ENCODE results near the gene PRTN3. TPM values are rescaled to one million over a fixed set of nuclear protein-coding genes. Genes with fewer than 3 reads are reported as not detected.
A peak's percentile ranks its signal among the peaks of the same experiment; 100 is the strongest.

PRTN3 gene
- total and polyA plus RNA-seq, 2 experiments from 2014 or later = 0.44 to 0.60 TPM

- Histone ChIP-seq H3K27me3 (no peaks in the 10 kb centered on the region), H3K4me1 (ENCODE audit: low read depth) (peaks cover 37% of the 10 kb centered on the region), H3K36me3 (no peaks in the 10 kb centered on the region), H3K9me3 (ENCODE audit: low read depth) (no peaks in the 10 kb centered on the region), H3K4me3 (peak overlapping the region; percentile 97), H3K27ac (peak overlapping the region; percentile 99)
- DNase-seq (ENCODE audit: low read depth in 1 of 2, low spot score in 1 of 2) = peak in 1 of 2 donors; percentile 20
- no peak for TF ChIP-seq CTCF (IDR thresholded peaks at IDR 0.05; ENCODE audit: low read depth, low read length)
These were observed 42.3 kb upstream of the PRTN3 start for GRCh38 chr19:798415-799075.

GRCh38 chr19:799076-799881 lies 41.5 kb upstream of the PRTN3 start:
- Histone ChIP-seq H3K9me3 (ENCODE audit: low read depth) (no peaks in the 10 kb centered on the region), H3K27ac (peak overlapping the region; percentile 99), H3K36me3 (peaks cover 3% of the 10 kb centered on the region), H3K4me1 (ENCODE audit: low read depth) (peaks cover 37% of the 10 kb centered on the region), H3K4me3 (peak overlapping the region; percentile 97), H3K27me3 (no peaks in the 10 kb centered on the region)
- peak; percentile 59 to 71 for DNase-seq (ENCODE audit: low read depth in 1 of 2, low spot score in 1 of 2)
- peak; percentile 36 for TF ChIP-seq CTCF (IDR thresholded peaks at IDR 0.05; ENCODE audit: low read depth, low read length)

GRCh38 chr19:800360-801029 lies 40.3 kb upstream of the PRTN3 start:
- TF ChIP-seq CTCF (IDR thresholded peaks at IDR 0.05; ENCODE audit: low read depth, low read length) = no peak

GRCh38 chr19:801030-801860 lies 39.6 kb upstream of the PRTN3 start:
- no peak for TF ChIP-seq CTCF (IDR thresholded peaks at IDR 0.05; ENCODE audit: low read depth, low read length)
- H3K4me3 ChIP-seq = no peak overlapping the region
- peaks cover 37% of the 10 kb centered on the region for H3K4me1 ChIP-seq (ENCODE audit: low read depth)
- no peaks in the 10 kb centered on the region for H3K9me3 ChIP-seq (ENCODE audit: low read depth)
- peak overlapping the region; percentile 22 for H3K27ac ChIP-seq
- H3K27me3 ChIP-seq = no peaks in the 10 kb centered on the region
- peak; percentile 8 to 70 for DNase-seq (ENCODE audit: low read depth in 1 of 2, low spot score in 1 of 2)
- H3K36me3 ChIP-seq = peaks cover 22% of the 10 kb centered on the region

More at GRCh38 chr19:800360-801029, 40.3 kb upstream of the PRTN3 start:
- peak; percentile 0 to 63 for DNase-seq (ENCODE audit: low read depth in 1 of 2, low spot score in 1 of 2)
- Histone ChIP-seq H3K36me3 (peaks cover 15% of the 10 kb centered on the region), H3K4me3 (no peak overlapping the region), H3K4me1 (ENCODE audit: low read depth) (peaks cover 37% of the 10 kb centered on the region), H3K9me3 (ENCODE audit: low read depth) (no peaks in the 10 kb centered on the region), H3K27ac (peak overlapping the region; percentile 22), H3K27me3 (no peaks in the 10 kb centered on the region)
